RWPE1 (cell line): ENCODE results near the gene GPR37.

Experiments used
- CTCF ChIA-PET: fragments of 350-600 bp; sonication (Branson Sonifier 250); formaldehyde crosslinking; extraction: SDS; loops from one replicate; lab custom pipeline; 2021; lab: Yijun Ruan, JAX
- POLR2A ChIA-PET: fragments of 400-600 bp; formaldehyde crosslinking; extraction: SDS; loops from one replicate; lab custom pipeline; 2020; ENCODE audit warnings: antibody characterized with exemption; ENCODE audit not compliant: low non-redundant PET; lab: Yijun Ruan, JAX
- DNase-seq: peaks from one replicate; pipeline ENCODE4 v3.0.0; 2012; ENCODE audit warnings: low spot score
- H3K27ac ChIP-seq: fragments of 450-650 bp; 2 replicates; pipeline ENCODE4 v1.5.1; 2017
- CTCF ChIP-seq: fragments of 450-650 bp; conservative IDR thresholded peaks from 2 replicates; pipeline ENCODE4 v1.5.1; 2017; ENCODE audit warnings: low read depth, mild to moderate bottlenecking

The GPR37 gene

GRCh38 chr7:124700655-124701054 is 64.9 kb downstream of the GPR37 start:
- no peak overlapping the region for H3K27ac ChIP-seq
- ChIA-PET POLR2A (no interaction called here), CTCF (no interaction called here)
- DNase-seq: peak; percentile 4
- no peak for TF ChIP-seq CTCF

GRCh38 chr7:124698964-124699363 is 66.6 kb downstream of the GPR37 start:
- DNase-seq: no peak
- ChIA-PET CTCF (no interaction called here), POLR2A (no interaction called here)

GRCh38 chr7:124697746-124698145 is 67.8 kb downstream of the GPR37 start:
- H3K27ac ChIP-seq: no peak overlapping the region
- TF ChIP-seq CTCF: no peak
- ChIA-PET POLR2A (no interaction called here), CTCF (no interaction called here)
- DNase-seq: no peak

More at GRCh38 chr7:124698964-124699363, 66.6 kb downstream of the GPR37 start:
- TF ChIP-seq CTCF: no peak
- H3K27ac ChIP-seq: no peak overlapping the region
